ENCODE results near the gene GRIA3. TPM values are rescaled to one million over a fixed set of nuclear protein-coding genes. Genes with fewer than 3 reads are reported as not detected.

GRIA3 gene
- total and polyA plus RNA-seq, 2 donors: 0.61 to 1.2 TPM

DNA sequence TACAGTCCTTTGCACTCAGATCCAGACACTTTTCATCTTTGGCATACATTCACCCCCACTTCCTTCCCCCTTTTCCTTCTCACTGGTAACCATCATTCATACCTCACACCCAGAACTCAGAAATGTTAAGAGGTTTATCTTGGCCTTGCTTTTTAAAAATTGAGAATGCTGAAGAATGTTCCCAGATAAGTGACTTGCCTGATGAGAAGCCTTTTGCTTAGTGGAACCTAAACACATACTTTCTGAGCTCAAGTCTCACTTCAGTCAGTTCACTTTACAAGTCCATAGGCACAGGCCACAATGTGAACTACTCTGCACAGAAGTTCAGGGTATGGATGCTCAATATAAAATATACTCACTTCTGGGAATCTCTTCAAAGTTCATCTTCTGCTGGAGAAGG, 129.4 kb downstream of the GRIA3 start:
- Histone ChIP-seq H3K4me3 (ENCODE audit: low read length in 2 of 2) (no peak overlapping the region), H3K9me3 (ENCODE audit: control insufficient read depth in 2 of 2, insufficient read depth in 1 of 2, low read length in 1 of 2) (no peaks in the 10 kb centered on the region), H3K4me1 (ENCODE audit: control insufficient read depth in 2 of 2, insufficient read depth in 2 of 2, low read length in 2 of 2) (no peaks in the 10 kb centered on the region), H3K27me3 (ENCODE audit: control insufficient read depth in 2 of 2, insufficient read depth in 1 of 2, low read length in 1 of 2) (no peaks in the 10 kb centered on the region), H3K27ac (ENCODE audit: low read depth in 1 of 2, low read length in 1 of 2) (no peak overlapping the region), H3K36me3 (ENCODE audit: control insufficient read depth in 2 of 2, insufficient read depth in 2 of 2, low read length in 1 of 2) (no peaks in the 10 kb centered on the region)
- DNase-seq (ENCODE audit: low read depth in 6 of 9, low spot score in 9 of 9): no peak

DNA sequence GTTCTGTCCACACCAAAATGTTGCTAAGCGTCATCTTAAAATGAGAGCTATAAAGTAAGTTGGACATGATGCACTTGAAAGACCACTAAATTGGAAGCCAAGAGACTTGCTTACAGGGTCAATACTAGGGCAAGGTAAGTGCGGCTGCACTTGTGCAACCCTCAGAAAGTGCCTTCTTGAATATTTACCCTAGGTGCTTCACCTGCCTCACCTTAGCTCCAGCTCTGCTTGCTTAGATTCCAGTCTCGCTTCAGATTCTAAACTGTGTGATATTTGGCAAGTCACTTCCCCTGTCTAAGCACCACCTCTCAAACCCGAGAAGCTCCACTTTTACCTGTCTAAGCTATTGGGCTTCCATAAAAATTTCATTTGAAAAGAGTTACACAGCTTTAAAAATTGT, 136.5 kb downstream of the GRIA3 start:
- no peaks in the 10 kb centered on the region for H3K4me1 ChIP-seq (ENCODE audit: control insufficient read depth in 2 of 2, insufficient read depth in 2 of 2, low read length in 2 of 2)
- H3K36me3 ChIP-seq (ENCODE audit: control insufficient read depth in 2 of 2, insufficient read depth in 2 of 2, low read length in 1 of 2): no peaks in the 10 kb centered on the region
- WGBS: 92% methylated on average over 4 of the region's 4 CpGs
- DNase-seq (ENCODE audit: low read depth in 6 of 9, low spot score in 9 of 9): no peak
- no peak overlapping the region for H3K27ac ChIP-seq (ENCODE audit: low read depth in 1 of 2, low read length in 1 of 2)
- H3K27me3 ChIP-seq (ENCODE audit: control insufficient read depth in 2 of 2, insufficient read depth in 1 of 2, low read length in 1 of 2): no peaks in the 10 kb centered on the region
- no peaks in the 10 kb centered on the region for H3K9me3 ChIP-seq (ENCODE audit: control insufficient read depth in 2 of 2, insufficient read depth in 1 of 2, low read length in 1 of 2)
- H3K4me3 ChIP-seq (ENCODE audit: low read length in 2 of 2): no peak overlapping the region

DNA sequence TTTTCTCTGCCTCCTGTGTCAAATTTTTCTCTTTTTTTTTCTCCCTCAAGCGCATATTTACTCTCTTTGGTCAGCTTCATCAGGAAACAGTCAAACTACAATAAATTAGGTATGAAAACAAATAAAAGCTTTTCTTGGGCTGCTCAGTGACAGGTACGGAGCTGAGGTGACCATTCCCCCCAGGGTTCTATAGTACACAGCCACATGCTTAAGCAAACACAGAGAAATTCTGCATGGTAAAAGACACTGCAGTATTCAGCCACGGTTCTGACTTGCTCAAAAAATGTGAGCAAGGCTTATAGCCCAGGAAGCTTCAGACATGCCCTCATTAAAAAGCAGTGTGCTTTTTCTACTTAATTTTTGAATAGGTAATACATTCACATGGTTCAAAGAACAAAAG, 138.5 kb downstream of the GRIA3 start:
- no peak for DNase-seq (ENCODE audit: low read depth in 6 of 9, low spot score in 9 of 9)
- Histone ChIP-seq H3K4me3 (ENCODE audit: low read length in 2 of 2) (no peak overlapping the region), H3K9me3 (ENCODE audit: control insufficient read depth in 2 of 2, insufficient read depth in 1 of 2, low read length in 1 of 2) (no peaks in the 10 kb centered on the region), H3K27me3 (ENCODE audit: control insufficient read depth in 2 of 2, insufficient read depth in 1 of 2, low read length in 1 of 2) (no peaks in the 10 kb centered on the region), H3K27ac (ENCODE audit: low read depth in 1 of 2, low read length in 1 of 2) (no peak overlapping the region), H3K4me1 (ENCODE audit: control insufficient read depth in 2 of 2, insufficient read depth in 2 of 2, low read length in 2 of 2) (no peaks in the 10 kb centered on the region), H3K36me3 (ENCODE audit: control insufficient read depth in 2 of 2, insufficient read depth in 2 of 2, low read length in 1 of 2) (no peaks in the 10 kb centered on the region)
- WGBS: 56% methylated on average over 3 of the region's 3 CpGs

DNA sequence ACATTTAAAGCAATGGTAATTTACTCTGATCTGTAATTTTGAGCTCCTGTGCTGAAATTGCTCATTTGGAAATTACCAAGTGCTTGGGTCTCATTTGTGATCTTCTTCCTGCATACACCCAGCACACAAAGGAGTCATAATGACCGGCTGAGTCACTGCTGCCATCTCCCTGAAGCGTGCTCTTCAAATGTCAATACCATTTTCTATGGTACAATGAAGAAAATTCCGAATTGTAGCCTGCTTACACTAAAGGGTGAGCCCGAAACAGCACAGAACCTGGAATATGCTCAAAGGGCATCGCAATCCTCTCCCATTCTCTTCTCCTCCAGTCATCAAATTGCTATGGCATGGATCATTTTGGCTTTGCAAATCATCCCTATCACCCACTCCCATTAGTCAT, 140.5 kb downstream of the GRIA3 start:
- no peaks in the 10 kb centered on the region for H3K36me3 ChIP-seq (ENCODE audit: control insufficient read depth in 2 of 2, insufficient read depth in 2 of 2, low read length in 1 of 2)
- H3K4me1 ChIP-seq (ENCODE audit: control insufficient read depth in 2 of 2, insufficient read depth in 2 of 2, low read length in 2 of 2): no peaks in the 10 kb centered on the region
- WGBS: 90% methylated on average over 5 of the region's 5 CpGs
- H3K4me3 ChIP-seq (ENCODE audit: low read length in 2 of 2): no peak overlapping the region
- H3K9me3 ChIP-seq (ENCODE audit: control insufficient read depth in 2 of 2, insufficient read depth in 1 of 2, low read length in 1 of 2): no peaks in the 10 kb centered on the region
- H3K27ac ChIP-seq (ENCODE audit: low read depth in 1 of 2, low read length in 1 of 2): no peak overlapping the region
- no peaks in the 10 kb centered on the region for H3K27me3 ChIP-seq (ENCODE audit: control insufficient read depth in 2 of 2, insufficient read depth in 1 of 2, low read length in 1 of 2)
- DNase-seq (ENCODE audit: low read depth in 6 of 9, low spot score in 9 of 9): no peak

DNA sequence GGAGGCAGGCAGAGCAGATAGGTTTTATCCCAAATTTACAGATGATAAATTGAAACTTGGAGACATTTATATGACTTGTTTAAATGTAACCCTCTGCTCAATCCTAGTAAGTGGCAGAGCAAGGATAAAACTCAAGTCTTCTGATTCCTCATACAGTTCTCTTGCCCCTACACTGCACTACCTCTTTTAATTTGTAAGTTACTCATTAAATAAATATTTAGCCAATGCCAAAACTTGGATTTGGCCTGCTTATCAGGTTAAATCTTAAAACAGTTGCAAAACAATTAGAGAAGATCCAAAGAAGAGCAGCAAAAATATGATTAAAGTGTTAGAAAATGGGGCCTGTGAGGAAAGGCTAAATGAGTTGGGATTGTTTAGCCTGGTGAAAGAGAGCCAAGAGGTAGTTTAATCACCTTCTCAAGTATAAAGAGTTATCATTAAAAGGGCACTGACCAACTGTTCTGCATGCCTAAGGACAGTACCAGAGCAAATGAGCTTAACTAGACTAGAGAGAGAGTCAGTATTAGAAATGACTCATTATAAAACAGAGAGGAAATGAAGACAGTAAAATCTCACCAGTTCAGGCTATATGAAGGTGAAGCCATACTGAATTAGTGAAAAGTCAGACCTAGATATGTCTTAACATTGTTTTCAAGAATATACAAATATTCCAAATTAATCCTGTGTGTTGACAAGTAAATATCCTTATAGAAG, 146.3 kb downstream of the GRIA3 start:
- Histone ChIP-seq H3K27ac (ENCODE audit: low read depth in 1 of 2, low read length in 1 of 2) (no peak overlapping the region), H3K9me3 (ENCODE audit: control insufficient read depth in 2 of 2, insufficient read depth in 1 of 2, low read length in 1 of 2) (no peaks in the 10 kb centered on the region), H3K4me1 (ENCODE audit: control insufficient read depth in 2 of 2, insufficient read depth in 2 of 2, low read length in 2 of 2) (no peaks in the 10 kb centered on the region), H3K4me3 (ENCODE audit: low read length in 2 of 2) (no peak overlapping the region), H3K36me3 (ENCODE audit: control insufficient read depth in 2 of 2, insufficient read depth in 2 of 2, low read length in 1 of 2) (no peaks in the 10 kb centered on the region), H3K27me3 (ENCODE audit: control insufficient read depth in 2 of 2, insufficient read depth in 1 of 2, low read length in 1 of 2) (no peaks in the 10 kb centered on the region)
- DNase-seq (ENCODE audit: low read depth in 6 of 9, low spot score in 9 of 9): no peak

DNA sequence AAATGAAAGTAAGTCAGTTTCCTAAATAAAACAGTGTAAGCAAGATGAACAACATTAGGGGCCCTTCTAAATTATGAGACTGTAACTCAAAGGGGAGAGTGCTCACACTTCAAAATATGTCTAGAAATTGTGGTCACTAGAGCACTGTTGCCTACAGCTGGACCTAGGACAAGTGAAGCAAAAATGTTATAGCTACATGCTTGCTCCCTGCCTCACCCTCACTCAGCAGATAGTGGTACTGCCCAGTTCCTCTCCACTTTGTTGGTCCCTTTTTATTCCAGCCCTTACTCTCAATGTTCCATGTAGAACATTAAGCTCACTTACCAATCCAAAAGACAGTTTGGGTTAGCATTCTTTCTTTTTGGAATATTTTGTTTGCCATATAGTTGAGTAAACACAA, 147.3 kb downstream of the GRIA3 start:
- no peak overlapping the region for H3K4me3 ChIP-seq (ENCODE audit: low read length in 2 of 2)
- no peaks in the 10 kb centered on the region for H3K27me3 ChIP-seq (ENCODE audit: control insufficient read depth in 2 of 2, insufficient read depth in 1 of 2, low read length in 1 of 2)
- H3K36me3 ChIP-seq (ENCODE audit: control insufficient read depth in 2 of 2, insufficient read depth in 2 of 2, low read length in 1 of 2): no peaks in the 10 kb centered on the region
- H3K27ac ChIP-seq (ENCODE audit: low read depth in 1 of 2, low read length in 1 of 2): no peak overlapping the region
- no peaks in the 10 kb centered on the region for H3K9me3 ChIP-seq (ENCODE audit: control insufficient read depth in 2 of 2, insufficient read depth in 1 of 2, low read length in 1 of 2)
- H3K4me1 ChIP-seq (ENCODE audit: control insufficient read depth in 2 of 2, insufficient read depth in 2 of 2, low read length in 2 of 2): no peaks in the 10 kb centered on the region
- no peak for DNase-seq (ENCODE audit: low read depth in 6 of 9, low spot score in 9 of 9)

DNA sequence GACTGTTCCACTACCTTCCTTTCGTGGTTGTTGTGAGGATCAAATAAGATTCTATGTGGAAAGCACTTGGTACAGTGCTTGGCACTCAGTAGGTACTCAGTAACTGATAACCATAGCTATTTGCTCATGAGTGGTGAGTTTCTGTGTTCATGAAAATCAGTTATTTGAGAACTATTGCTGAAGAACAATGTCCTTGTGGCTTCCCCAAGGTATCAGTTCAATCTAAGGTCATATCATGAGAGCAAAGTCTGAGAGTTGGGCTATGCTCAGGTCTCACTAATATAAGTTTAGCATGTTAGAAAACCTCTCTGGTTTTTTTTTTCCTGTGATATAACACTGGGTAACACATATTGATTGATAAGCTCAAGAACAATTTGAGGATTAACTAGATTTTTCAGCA, 147.8 kb downstream of the GRIA3 start:
- Histone ChIP-seq H3K27ac (ENCODE audit: low read depth in 1 of 2, low read length in 1 of 2) (no peak overlapping the region), H3K4me3 (ENCODE audit: low read length in 2 of 2) (no peak overlapping the region), H3K9me3 (ENCODE audit: control insufficient read depth in 2 of 2, insufficient read depth in 1 of 2, low read length in 1 of 2) (no peaks in the 10 kb centered on the region), H3K4me1 (ENCODE audit: control insufficient read depth in 2 of 2, insufficient read depth in 2 of 2, low read length in 2 of 2) (no peaks in the 10 kb centered on the region), H3K36me3 (ENCODE audit: control insufficient read depth in 2 of 2, insufficient read depth in 2 of 2, low read length in 1 of 2) (no peaks in the 10 kb centered on the region), H3K27me3 (ENCODE audit: control insufficient read depth in 2 of 2, insufficient read depth in 1 of 2, low read length in 1 of 2) (no peaks in the 10 kb centered on the region)
- DNase-seq (ENCODE audit: low read depth in 6 of 9, low spot score in 9 of 9): no peak
- WGBS: 67% methylated on average over 1 of the region's 1 CpG

DNA sequence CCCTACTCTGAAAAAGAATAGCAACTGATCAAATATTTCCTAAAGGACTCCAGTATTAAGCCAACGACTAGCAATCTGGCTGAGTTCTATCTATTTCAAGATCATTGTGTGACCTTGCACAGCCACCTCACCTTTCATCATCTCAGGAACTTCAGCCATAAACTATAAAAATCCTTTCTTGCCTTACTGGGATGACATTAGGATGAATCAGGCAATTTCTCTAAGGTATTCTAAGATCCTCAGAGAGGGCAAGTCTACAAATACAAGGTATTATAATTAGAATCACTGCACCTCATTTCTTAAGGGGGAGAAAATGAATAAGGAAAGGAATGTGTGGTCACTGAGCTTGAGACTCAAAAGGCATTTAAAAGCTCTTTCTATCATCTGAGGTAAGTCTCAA, 152.6 kb downstream of the GRIA3 start:
- Histone ChIP-seq H3K27me3 (ENCODE audit: control insufficient read depth in 2 of 2, insufficient read depth in 1 of 2, low read length in 1 of 2) (no peaks in the 10 kb centered on the region), H3K36me3 (ENCODE audit: control insufficient read depth in 2 of 2, insufficient read depth in 2 of 2, low read length in 1 of 2) (no peaks in the 10 kb centered on the region), H3K27ac (ENCODE audit: low read depth in 1 of 2, low read length in 1 of 2) (no peak overlapping the region), H3K4me3 (ENCODE audit: low read length in 2 of 2) (no peak overlapping the region), H3K9me3 (ENCODE audit: control insufficient read depth in 2 of 2, insufficient read depth in 1 of 2, low read length in 1 of 2) (no peaks in the 10 kb centered on the region), H3K4me1 (ENCODE audit: control insufficient read depth in 2 of 2, insufficient read depth in 2 of 2, low read length in 2 of 2) (no peaks in the 10 kb centered on the region)
- 95% methylated on average over 1 of the region's 1 CpG for WGBS
- DNase-seq (ENCODE audit: low read depth in 6 of 9, low spot score in 9 of 9): no peak

DNA sequence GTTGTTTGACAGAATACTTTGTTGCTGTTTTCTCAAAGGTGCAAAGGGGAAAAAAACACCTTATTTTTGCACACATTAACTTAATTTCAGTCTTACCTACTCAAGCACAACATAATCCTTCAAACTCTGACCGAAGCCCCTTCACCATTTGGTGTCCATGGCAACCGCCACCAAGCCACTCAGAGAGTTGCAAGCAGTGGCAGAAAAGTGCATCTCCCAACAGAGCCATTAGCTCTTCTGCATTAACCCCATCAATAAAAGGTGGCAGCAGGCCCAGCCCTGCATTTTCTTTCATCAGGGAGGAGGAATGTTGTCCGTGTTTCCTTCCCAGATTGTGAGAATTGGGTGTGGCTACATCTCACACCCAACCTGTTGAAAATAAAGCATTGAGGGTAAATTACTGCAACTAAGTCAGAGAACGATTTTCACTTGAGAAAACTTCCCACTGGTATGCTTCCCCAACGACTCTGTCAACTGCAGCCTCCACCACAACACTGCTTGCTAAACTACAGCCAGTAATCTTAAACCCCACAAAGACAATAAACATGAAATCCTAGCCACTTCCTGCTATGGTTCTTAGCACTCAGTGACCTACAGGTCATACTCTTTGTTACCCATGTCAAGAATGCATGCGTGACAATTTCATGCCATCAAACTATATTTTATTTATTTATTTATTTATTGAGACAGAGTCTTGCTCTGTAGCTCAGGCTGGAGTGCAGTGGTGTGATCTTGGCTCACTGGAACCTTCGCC, 154.0 kb downstream of the GRIA3 start:
- Histone ChIP-seq H3K4me1 (ENCODE audit: control insufficient read depth in 2 of 2, insufficient read depth in 2 of 2, low read length in 2 of 2) (no peaks in the 10 kb centered on the region), H3K4me3 (ENCODE audit: low read length in 2 of 2) (no peak overlapping the region), H3K27me3 (ENCODE audit: control insufficient read depth in 2 of 2, insufficient read depth in 1 of 2, low read length in 1 of 2) (no peaks in the 10 kb centered on the region), H3K36me3 (ENCODE audit: control insufficient read depth in 2 of 2, insufficient read depth in 2 of 2, low read length in 1 of 2) (no peaks in the 10 kb centered on the region), H3K27ac (ENCODE audit: low read depth in 1 of 2, low read length in 1 of 2) (no peak overlapping the region), H3K9me3 (ENCODE audit: control insufficient read depth in 2 of 2, insufficient read depth in 1 of 2, low read length in 1 of 2) (no peaks in the 10 kb centered on the region)
- DNase-seq (ENCODE audit: low read depth in 6 of 9, low spot score in 9 of 9): no peak
- WGBS: 61% methylated on average over 7 of the region's 7 CpGs
